Ishikawa (cell line): ENCODE measurements around the gene GGNBP2.

Experiments
- CEBPB ChIP-seq: IDR thresholded peaks from 2 replicates; pipeline ENCODE4 v1.6.1; 2012
- YY1 ChIP-seq: IDR thresholded peaks from 2 replicates; pipeline ENCODE4 v1.6.1; 2012; ENCODE audit warnings: low read depth
- TF ChIP-seq, protein P1 (sequence below): IDR thresholded peaks from 2 replicates; pipeline ENCODE4 v1.6.1; 2012

DNA sequence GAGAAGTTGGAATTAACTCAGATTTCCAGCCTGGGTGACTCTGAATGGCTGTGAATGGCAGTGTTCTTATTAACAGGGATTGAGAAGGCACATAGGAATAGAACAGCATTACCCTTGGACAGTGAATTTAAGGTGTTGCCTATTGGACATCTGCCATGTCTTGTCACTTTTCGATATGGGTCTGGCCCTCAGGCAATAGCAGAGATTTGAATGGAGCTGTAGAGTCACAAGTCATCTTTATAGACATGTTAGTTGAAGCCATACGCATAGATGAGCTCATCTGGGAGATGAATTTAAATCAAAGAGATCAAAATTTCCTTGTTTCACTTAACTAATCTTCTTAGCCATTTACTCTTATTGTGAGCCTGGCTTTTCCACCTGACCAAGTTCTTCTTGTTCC is 32.1 kb downstream of the GGNBP2 start:
- TF ChIP-seq, protein P1, sequence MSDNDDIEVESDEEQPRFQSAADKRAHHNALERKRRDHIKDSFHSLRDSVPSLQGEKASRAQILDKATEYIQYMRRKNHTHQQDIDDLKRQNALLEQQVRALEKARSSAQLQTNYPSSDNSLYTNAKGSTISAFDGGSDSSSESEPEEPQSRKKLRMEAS = no peak
- TF ChIP-seq YY1 (no peak), CEBPB (no peak)
